CD4-positive, alpha-beta memory T cell (primary cell): ENCODE measurements around the gene PCGF5. TPM values are rescaled to one million over a fixed set of nuclear protein-coding genes. Genes with fewer than 3 reads are reported as not detected.
A peak's percentile ranks its signal among the peaks of the same experiment; 100 is the strongest.

ENCODE experiments used
- CTCF ChIA-PET: fragments of 350-600 bp; sonication (Branson Sonifier 250); formaldehyde crosslinking; loops from one replicate; lab custom pipeline; 2021; ENCODE audit warnings: inconsistent platforms; ENCODE audit not compliant: partially characterized antibody; lab: Charles Lee
- POLR2A ChIA-PET: fragments of 350-600 bp; sonication (Branson Sonifier 250); formaldehyde crosslinking; loops from one replicate; lab custom pipeline; 2021; ENCODE audit not compliant: partially characterized antibody; lab: Charles Lee
- DNase-seq, 5 donors: peaks; one replicate each; pipeline versions ENCODE4 v3.0.0 to v3.0.0-alpha.2; 2020 to 2022; ENCODE audit warnings: mixed read lengths in 1 of 5
- H3K27ac ChIP-seq: one replicate; pipeline ENCODE4 v1.7.0; 2013; ENCODE audit warnings: low read depth, low read length
- H3K27me3 ChIP-seq: 2 replicates; pipeline ENCODE4 v1.7.0; 2013; ENCODE audit warnings: mild to moderate bottlenecking, low read length, moderate library complexity; ENCODE audit not compliant: insufficient read depth
- H3K36me3 ChIP-seq: 2 replicates; pipeline ENCODE4 v1.7.0; 2013; ENCODE audit warnings: mild to moderate bottlenecking, low read length, moderate library complexity; ENCODE audit not compliant: insufficient read depth
- H3K4me1 ChIP-seq: 2 replicates; pipeline ENCODE4 v1.7.0; 2013; ENCODE audit warnings: mild to moderate bottlenecking, low read length, moderate library complexity; ENCODE audit not compliant: insufficient read depth
- H3K4me3 ChIP-seq, 2 donors: one replicate each; pipeline ENCODE4 v1.7.0; 2013; ENCODE audit warnings: low read length in 2 of 2, mild to moderate bottlenecking in 1 of 2
- H3K9me3 ChIP-seq, 2 donors: one replicate each; pipeline ENCODE4 v1.7.0; 2013; ENCODE audit warnings: low read length in 2 of 2, control low read depth in 1 of 2; ENCODE audit not compliant: control insufficient read depth in 1 of 2
- H3K27ac Mint-ChIP-seq, 7 donors: one replicate each; pipeline ENCODE4 v1.8.0; 2020 to 2021; ENCODE audit warnings: mixed read lengths in 7 of 7, mild to moderate bottlenecking in 6 of 7, inconsistent platforms in 3 of 7, moderate library complexity in 3 of 7
- H3K27me3 Mint-ChIP-seq, 2 donors: one replicate each; pipeline ENCODE4 v1.8.0; 2020 to 2021; ENCODE audit warnings: mixed read lengths in 2 of 2
- H3K36me3 Mint-ChIP-seq, 2 donors: one replicate each; pipeline ENCODE4 v1.8.0; 2020 to 2021; ENCODE audit warnings: mixed read lengths in 2 of 2, inconsistent platforms in 1 of 2, mild to moderate bottlenecking in 1 of 2
- H3K4me1 Mint-ChIP-seq, 4 donors: one replicate each; pipeline ENCODE4 v1.8.0; 2020 to 2021; ENCODE audit warnings: mixed read lengths in 4 of 4, mild to moderate bottlenecking in 1 of 4
- H3K4me3 Mint-ChIP-seq, 8 donors: one replicate each; pipeline ENCODE4 v1.8.0; 2020 to 2021; ENCODE audit warnings: mixed read lengths in 8 of 8, mild to moderate bottlenecking in 7 of 8, moderate library complexity in 6 of 8, inconsistent platforms in 3 of 8
- H3K9me3 Mint-ChIP-seq, 8 donors: one replicate each; pipeline ENCODE4 v1.8.0; 2020 to 2021; ENCODE audit warnings: mixed read lengths in 8 of 8, mild to moderate bottlenecking in 5 of 8, inconsistent platforms in 3 of 8, moderate library complexity in 1 of 8
- intact Hi-C: fragments of 100-400 bp; cut with micrococcal nuclease; formaldehyde crosslinking; loops from one replicate; pipeline ENCODE4 v1.15.1; 2023
- polyA plus RNA-seq, 2 donors: library from polyadenylated mRNA; unstranded; fragments of 300-500 nt; fragmentation: Illumina TruSeq; gene quantifications; one replicate each; pipeline ENCODE4 v1.2.3, GENCODE V29; 2021
- total RNA-seq, 2 experiments: library from RNA; stranded (reverse); gene quantifications; one replicate each; pipeline ENCODE4 v1.2.3, GENCODE V29; 2021

PCGF5 gene
- total and polyA plus RNA-seq, 4 experiments from 2014 or later, result 51.0 to 84.2 (median 67.2) TPM

GRCh38 chr10:91197127-91197526, 23.3 kb upstream of the PCGF5 start:
- H3K4me1 ChIP-seq, result peaks cover 76% of the 10 kb centered on the region
- H3K36me3 Mint-ChIP-seq, result peaks cover 6 to 12% of the 10 kb centered on the region in 2 donors
- intact Hi-C loops, result no loop called here
- peak overlapping the region in 5 of 7 donors; percentile 59 to 87 (median 68) for H3K27ac Mint-ChIP-seq
- H3K4me3 Mint-ChIP-seq, result no peak overlapping the region
- no peak overlapping the region for H3K27ac ChIP-seq
- CTCF ChIA-PET, result no interaction called here
- H3K9me3 Mint-ChIP-seq, result peaks cover 0 to 4% (median 0%) of the 10 kb centered on the region in 8 donors
- no peaks in the 10 kb centered on the region for H3K27me3 ChIP-seq
- no peaks in the 10 kb centered on the region for H3K9me3 ChIP-seq
- H3K4me3 ChIP-seq, result no peak overlapping the region
- no peaks in the 10 kb centered on the region for H3K27me3 Mint-ChIP-seq
- DNase-seq, result no peak
- POLR2A ChIA-PET, result interaction anchor here (0.8 kb wide), 1 partner anchor 33 kb away, joined by 5 read pairs; no protein-coding TSS in a partner anchor
- peaks cover 73 to 92% (median 84%) of the 10 kb centered on the region in 4 donors for H3K4me1 Mint-ChIP-seq
- no peaks in the 10 kb centered on the region for H3K36me3 ChIP-seq

GRCh38 chr10:91198781-91199180, 21.7 kb upstream of the PCGF5 start:
- peak; percentile 24 to 51 (median 42) for DNase-seq
- no peaks in the 10 kb centered on the region for H3K27me3 ChIP-seq
- ChIA-PET CTCF (interaction anchor here (0.9 to 1.2 kb wide), 2 partner anchors 15 to 21 kb away, joined by 3 to 4 read pairs; no protein-coding TSS in a partner anchor), POLR2A (interaction anchor here (0.9 to 4.8 kb wide), 4 partner anchors 13 to 49 kb away, joined by 3 to 54 read pairs (median 3); partner anchors contain the start of gene PCGF5)
- H3K9me3 ChIP-seq, result no peaks in the 10 kb centered on the region
- peaks cover 87% of the 10 kb centered on the region for H3K4me1 ChIP-seq
- Mint-ChIP-seq H3K27ac (peak overlapping the region; percentile 75 to 96 (median 89)), H3K36me3 (peaks cover 5 to 9% of the 10 kb centered on the region in 2 donors), H3K4me3 (peak overlapping the region; percentile 21 to 73 (median 53)), H3K27me3 (no peaks in the 10 kb centered on the region), H3K9me3 (peaks cover 0 to 2% (median 0%) of the 10 kb centered on the region in 8 donors), H3K4me1 (peaks cover 76 to 90% (median 82%) of the 10 kb centered on the region in 4 donors)
- no peak overlapping the region for H3K4me3 ChIP-seq
- intact Hi-C loops, result no loop called here
- H3K27ac ChIP-seq, result peak overlapping the region; percentile 41
- H3K36me3 ChIP-seq, result no peaks in the 10 kb centered on the region

DNA sequence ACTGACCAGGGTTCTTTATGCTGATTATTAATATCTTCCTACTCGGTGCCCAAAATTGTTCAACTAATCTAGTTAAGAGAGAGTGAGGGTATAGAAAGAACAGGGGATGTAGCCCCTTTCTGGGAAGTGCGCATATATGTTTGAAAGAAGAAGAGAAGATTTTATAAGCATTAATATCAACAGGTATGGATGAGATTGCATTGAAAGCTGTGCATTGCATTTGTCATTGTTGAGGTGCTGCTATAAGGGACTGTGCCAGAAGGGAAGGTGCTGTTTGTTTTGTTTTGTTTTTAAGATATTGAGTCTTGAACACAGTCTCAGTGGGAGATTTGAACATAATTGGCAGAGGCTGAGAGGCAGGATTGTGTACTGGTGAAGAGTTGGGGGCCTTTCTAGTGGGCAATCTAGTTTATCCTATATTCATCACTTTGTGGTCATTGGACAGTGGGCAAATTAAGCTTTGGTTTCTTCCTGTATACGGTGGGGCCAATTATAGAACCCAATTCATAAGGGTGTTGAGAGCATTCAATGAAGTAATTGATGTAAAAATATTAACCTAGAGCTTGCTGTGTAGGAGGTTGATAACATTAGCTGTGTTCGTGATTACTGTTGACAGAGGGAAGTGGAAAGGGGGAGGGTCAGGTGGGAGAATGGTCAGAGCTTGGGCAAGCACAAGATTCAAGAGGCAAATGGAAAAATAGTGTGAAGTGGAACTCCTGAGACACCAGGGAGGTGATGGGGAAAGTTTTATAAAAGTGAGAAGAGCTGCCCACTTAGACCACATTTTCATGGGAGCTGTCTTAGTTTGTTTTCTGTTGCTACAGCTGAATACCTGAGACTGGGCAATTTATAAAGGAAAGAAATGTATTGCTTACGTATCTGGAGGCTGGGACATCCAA, 19.9 kb upstream of the PCGF5 start:
- no peak for DNase-seq
- Histone ChIP-seq H3K27me3 (no peaks in the 10 kb centered on the region), H3K9me3 (no peaks in the 10 kb centered on the region), H3K4me1 (peaks cover 84% of the 10 kb centered on the region), H3K27ac (peak overlapping the region; percentile 41), H3K4me3 (no peak overlapping the region), H3K36me3 (no peaks in the 10 kb centered on the region)
- intact Hi-C loops, result loop anchor here (1.0 to 2.0 kb wide), 2 partner anchors 20 to 37 kb away; partner anchors contain the start of gene PCGF5
- CTCF ChIA-PET, result interaction anchor here (1.0 to 1.4 kb wide), 5 partner anchors 11 to 194 kb away, joined by 3 to 6 read pairs (median 3); no protein-coding TSS in a partner anchor
- POLR2A ChIA-PET, result interaction anchor here (0.6 to 4.8 kb wide), 9 partner anchors 11 to 329 kb away, joined by 3 to 54 read pairs (median 5); partner anchors contain the start of genes PCGF5 and RPP30
- peaks cover 0 to 3% of the 10 kb centered on the region in 2 donors for H3K36me3 Mint-ChIP-seq
- peak overlapping the region; percentile 44 to 79 (median 72) for H3K4me3 Mint-ChIP-seq
- no peaks in the 10 kb centered on the region for H3K27me3 Mint-ChIP-seq
- H3K27ac Mint-ChIP-seq, result peak overlapping the region; percentile 84 to 94 (median 89)
- peaks cover 72 to 88% (median 80%) of the 10 kb centered on the region in 4 donors for H3K4me1 Mint-ChIP-seq
- H3K9me3 Mint-ChIP-seq, result no peaks in the 10 kb centered on the region

- intact Hi-C loops, result loop anchor here (1.0 to 2.0 kb wide), 2 partner anchors 19 to 38 kb away; partner anchors contain the start of gene PCGF5
- Mint-ChIP-seq H3K9me3 (no peaks in the 10 kb centered on the region), H3K27ac (peak overlapping the region; percentile 84 to 94 (median 89)), H3K36me3 (peaks cover 0 to 3% of the 10 kb centered on the region in 2 donors), H3K27me3 (no peaks in the 10 kb centered on the region), H3K4me3 (peak overlapping the region; percentile 44 to 79 (median 72)), H3K4me1 (peaks cover 74 to 91% (median 82%) of the 10 kb centered on the region in 4 donors)
- Histone ChIP-seq H3K9me3 (no peaks in the 10 kb centered on the region), H3K4me3 (peak overlapping the region in 1 of 2 donors; percentile 1), H3K36me3 (no peaks in the 10 kb centered on the region), H3K27me3 (no peaks in the 10 kb centered on the region), H3K4me1 (peaks cover 84% of the 10 kb centered on the region), H3K27ac (peak overlapping the region; percentile 41)
- POLR2A ChIA-PET, result interaction anchor here (0.6 to 4.8 kb wide), 9 partner anchors 11 to 330 kb away, joined by 3 to 54 read pairs (median 5); partner anchors contain the start of genes PCGF5 and RPP30
- peak; percentile 54 to 68 (median 63) for DNase-seq
- CTCF ChIA-PET, result interaction anchor here (1.0 to 1.4 kb wide), 5 partner anchors 10 to 195 kb away, joined by 3 to 6 read pairs (median 3); no protein-coding TSS in a partner anchor
Observed at GRCh38 chr10:91201213-91201996, 19.1 kb upstream of the PCGF5 start.

GRCh38 chr10:91206427-91206826, 14.0 kb upstream of the PCGF5 start:
- Histone ChIP-seq H3K27ac (no peak overlapping the region), H3K4me1 (peaks cover 70% of the 10 kb centered on the region), H3K9me3 (no peaks in the 10 kb centered on the region), H3K27me3 (no peaks in the 10 kb centered on the region), H3K36me3 (no peaks in the 10 kb centered on the region), H3K4me3 (no peak overlapping the region)
- POLR2A ChIA-PET, result interaction anchor here (1.6 kb wide), 1 partner anchor 14 kb away, joined by 4 read pairs; the partner anchor contains the start of gene PCGF5
- intact Hi-C loops, result no loop called here
- Mint-ChIP-seq H3K4me1 (peaks cover 59 to 85% (median 71%) of the 10 kb centered on the region in 4 donors), H3K27ac (peak overlapping the region in 4 of 7 donors; percentile 14 to 50 (median 24)), H3K9me3 (no peaks in the 10 kb centered on the region), H3K36me3 (peaks cover 0 to 6% of the 10 kb centered on the region in 2 donors), H3K27me3 (no peaks in the 10 kb centered on the region), H3K4me3 (peak overlapping the region in 7 of 8 donors; percentile 2 to 68 (median 43))
- CTCF ChIA-PET, result no interaction called here
- no peak for DNase-seq

DNA sequence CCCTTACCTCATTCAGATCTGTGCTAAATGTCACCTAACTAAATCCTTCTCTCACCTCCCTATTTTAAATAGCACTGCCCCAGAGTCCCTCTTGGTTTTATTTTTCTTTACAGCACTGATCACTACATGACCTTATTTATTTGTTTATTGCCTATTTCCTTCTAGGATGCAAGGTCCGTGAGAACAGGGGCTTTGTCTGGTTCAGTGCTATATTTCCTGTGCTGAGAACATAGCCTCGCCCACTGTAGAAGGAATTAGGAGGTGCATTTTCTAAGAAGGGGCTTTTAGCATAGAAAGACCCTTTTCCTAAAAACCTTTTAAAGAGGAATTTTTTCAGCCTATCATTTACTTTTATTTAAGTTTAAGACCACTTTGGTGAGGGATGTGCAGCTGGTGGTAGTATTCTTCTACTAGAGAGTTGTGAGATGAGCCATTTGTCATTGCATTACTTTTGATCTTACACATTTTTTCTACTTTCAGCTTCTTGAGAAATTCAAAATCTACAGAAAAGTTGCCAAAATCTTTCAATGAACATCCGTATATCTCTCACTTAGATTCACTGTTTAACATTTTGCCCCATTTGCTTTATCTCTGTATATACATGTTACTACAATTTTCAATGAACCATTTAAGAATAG, 13.5 kb upstream of the PCGF5 start:
- Mint-ChIP-seq H3K27ac (peak overlapping the region in 2 of 7 donors; percentile 14 to 50), H3K9me3 (no peaks in the 10 kb centered on the region), H3K27me3 (no peaks in the 10 kb centered on the region), H3K4me1 (peaks cover 58 to 85% (median 71%) of the 10 kb centered on the region in 4 donors), H3K4me3 (peak overlapping the region in 7 of 8 donors; percentile 2 to 68 (median 32)), H3K36me3 (peaks cover 0 to 6% of the 10 kb centered on the region in 2 donors)
- DNase-seq, result no peak
- Histone ChIP-seq H3K27me3 (no peaks in the 10 kb centered on the region), H3K4me1 (peaks cover 68% of the 10 kb centered on the region), H3K36me3 (no peaks in the 10 kb centered on the region), H3K4me3 (no peak overlapping the region), H3K27ac (no peak overlapping the region), H3K9me3 (no peaks in the 10 kb centered on the region)
- intact Hi-C loops, result no loop called here
- POLR2A ChIA-PET, result interaction anchor here (1.6 kb wide), 1 partner anchor 13 kb away, joined by 4 read pairs; the partner anchor contains the start of gene PCGF5
- CTCF ChIA-PET, result no interaction called here
